ENCODE results near the gene PLA2G2D.

Gene PLA2G2D

DNA sequence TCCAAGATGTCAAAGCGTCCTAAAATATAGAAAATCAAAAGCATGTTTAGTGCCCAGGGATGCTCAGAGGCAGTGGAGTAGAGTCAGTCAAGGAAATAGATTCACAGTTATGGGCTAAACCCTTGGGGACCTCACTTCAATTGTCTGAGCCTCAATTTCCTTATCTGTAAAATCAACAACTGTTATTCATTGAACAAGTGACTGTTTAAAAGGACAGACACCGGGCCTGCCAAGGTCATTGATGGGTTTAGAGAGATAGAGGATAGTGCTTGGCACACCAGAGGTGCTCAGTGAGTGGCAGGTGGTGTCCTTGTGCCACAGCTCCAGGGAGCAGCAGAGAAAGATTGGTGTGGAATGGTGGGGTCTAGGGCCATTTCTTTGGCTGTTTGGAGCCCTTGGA lies 36.6 kb downstream of the PLA2G2D start:
- no peak for DNase-seq (ENCODE audit: low read depth)
- TF ChIP-seq, protein P1, sequence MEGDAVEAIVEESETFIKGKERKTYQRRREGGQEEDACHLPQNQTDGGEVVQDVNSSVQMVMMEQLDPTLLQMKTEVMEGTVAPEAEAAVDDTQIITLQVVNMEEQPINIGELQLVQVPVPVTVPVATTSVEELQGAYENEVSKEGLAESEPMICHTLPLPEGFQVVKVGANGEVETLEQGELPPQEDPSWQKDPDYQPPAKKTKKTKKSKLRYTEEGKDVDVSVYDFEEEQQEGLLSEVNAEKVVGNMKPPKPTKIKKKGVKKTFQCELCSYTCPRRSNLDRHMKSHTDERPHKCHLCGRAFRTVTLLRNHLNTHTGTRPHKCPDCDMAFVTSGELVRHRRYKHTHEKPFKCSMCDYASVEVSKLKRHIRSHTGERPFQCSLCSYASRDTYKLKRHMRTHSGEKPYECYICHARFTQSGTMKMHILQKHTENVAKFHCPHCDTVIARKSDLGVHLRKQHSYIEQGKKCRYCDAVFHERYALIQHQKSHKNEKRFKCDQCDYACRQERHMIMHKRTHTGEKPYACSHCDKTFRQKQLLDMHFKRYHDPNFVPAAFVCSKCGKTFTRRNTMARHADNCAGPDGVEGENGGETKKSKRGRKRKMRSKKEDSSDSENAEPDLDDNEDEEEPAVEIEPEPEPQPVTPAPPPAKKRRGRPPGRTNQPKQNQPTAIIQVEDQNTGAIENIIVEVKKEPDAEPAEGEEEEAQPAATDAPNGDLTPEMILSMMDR (IDR thresholded peaks at IDR 0.05; ENCODE audit: control insufficient read depth, extremely low read depth, insufficient read depth) = no peak
- no peak overlapping the region for H3K4me3 ChIP-seq (ENCODE audit: low read depth, low read length)

DNA sequence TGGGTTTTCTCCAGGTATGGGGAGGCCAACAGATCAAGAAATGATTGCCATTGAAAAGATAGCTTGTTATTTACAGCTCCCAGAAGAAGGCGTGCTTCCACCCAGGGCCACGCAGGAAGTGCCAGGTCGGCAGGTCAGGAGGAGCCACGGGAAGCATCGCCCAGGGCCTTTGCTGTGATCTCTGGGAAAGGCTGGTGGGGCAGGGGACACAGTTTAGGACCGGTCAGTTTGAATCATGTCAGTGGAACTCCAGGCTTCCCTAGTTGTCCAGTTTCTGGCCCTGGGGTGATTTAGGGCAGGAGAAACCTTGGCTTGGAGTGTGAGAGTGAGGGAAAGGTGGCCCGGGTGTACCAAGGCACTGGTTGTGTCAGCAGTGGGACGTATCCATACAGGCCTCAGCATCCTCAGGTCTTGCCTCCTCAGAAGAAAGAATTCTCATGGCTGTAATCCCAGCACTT lies 38.0 kb downstream of the PLA2G2D start:
- TF ChIP-seq, protein P1 (IDR thresholded peaks at IDR 0.05; ENCODE audit: control insufficient read depth, extremely low read depth, insufficient read depth) = no peak
- DNase-seq (ENCODE audit: low read depth) = no peak
- H3K4me3 ChIP-seq (ENCODE audit: low read depth, low read length) = no peak overlapping the region

DNA sequence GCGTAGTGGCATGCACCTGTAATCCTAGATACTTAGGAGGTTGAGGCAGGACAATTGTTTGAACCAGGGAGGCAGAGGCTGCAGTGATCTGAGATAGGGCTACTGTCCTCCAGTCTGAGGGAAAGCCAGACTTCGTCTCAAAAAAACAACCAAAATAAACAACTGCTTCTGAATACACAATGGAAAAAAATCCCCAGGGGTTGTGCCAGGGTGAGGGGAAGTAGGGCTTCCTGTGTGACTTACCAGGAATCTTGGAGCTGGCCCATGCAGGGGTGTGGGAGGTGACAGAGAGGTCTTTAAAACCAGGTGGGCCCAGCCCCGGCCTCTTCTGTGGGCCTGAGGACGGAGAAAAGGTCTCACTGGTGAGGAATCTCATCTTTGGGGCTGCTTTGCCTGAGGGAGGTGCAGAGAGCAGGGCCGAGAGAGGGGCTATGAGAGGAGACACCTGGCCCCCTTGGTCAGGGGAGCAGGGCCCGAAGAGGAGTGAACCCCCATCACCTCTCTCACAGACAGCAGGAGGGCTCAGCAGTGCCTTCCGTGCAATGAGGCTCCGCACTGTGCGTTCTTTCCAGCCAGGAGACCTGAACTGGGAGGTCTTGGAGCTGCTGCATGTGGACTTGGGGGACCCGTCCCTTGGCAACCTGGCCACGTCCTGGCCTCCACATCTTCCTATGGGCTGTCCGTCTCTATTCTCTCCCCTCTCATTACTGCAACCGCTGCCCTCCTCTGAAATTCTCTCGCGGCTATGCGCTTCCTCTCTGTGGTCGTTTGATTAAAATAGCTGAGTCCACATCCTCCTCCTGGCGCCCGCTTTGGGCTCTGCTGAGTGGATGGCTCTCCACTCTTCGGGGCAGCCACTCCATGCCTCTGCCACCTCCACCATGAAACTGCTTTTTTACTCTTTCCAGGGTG lies 38.6 kb downstream of the PLA2G2D start:
- no peak for DNase-seq (ENCODE audit: low read depth)
- no peak overlapping the region for H3K4me3 ChIP-seq (ENCODE audit: low read depth, low read length)
- TF ChIP-seq, protein P1 (IDR thresholded peaks at IDR 0.05; ENCODE audit: control insufficient read depth, extremely low read depth, insufficient read depth) = no peak

DNA sequence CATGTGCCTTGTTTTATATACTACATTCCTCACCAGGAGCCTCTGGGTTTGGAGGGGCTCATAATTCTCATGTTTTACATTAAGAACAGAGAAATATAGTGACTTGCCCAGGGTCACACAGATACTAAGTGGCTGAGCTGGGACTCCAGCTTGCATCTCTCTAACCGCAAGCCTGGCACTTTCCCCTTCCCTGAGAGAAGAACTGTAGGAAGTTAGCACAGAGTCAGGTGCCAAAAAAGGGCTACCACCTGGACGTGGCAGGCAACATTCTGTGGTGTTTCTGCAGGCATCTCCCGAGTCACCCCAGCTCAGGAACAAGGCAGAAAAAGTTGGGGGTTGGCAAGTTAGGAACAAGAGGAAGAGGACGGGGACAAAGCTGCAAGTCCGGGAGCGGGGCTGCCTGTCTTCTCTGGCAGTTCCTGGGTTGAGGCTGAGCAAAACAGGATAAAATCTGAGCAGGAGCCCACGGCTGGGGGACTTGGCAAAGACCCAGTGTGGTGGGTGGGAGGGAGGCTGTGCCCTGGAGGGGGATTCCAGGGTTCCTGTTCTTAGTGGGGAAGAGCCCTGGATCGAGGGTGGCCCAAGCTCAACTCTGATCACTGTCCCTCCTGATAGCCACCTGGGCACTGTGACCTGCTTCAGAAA lies 39.6 kb downstream of the PLA2G2D start:
- TF ChIP-seq, protein P1 (IDR thresholded peaks at IDR 0.05; ENCODE audit: control insufficient read depth, extremely low read depth, insufficient read depth) = no peak
- DNase-seq (ENCODE audit: low read depth) = no peak
- no peak overlapping the region for H3K4me3 ChIP-seq (ENCODE audit: low read depth, low read length)

DNA sequence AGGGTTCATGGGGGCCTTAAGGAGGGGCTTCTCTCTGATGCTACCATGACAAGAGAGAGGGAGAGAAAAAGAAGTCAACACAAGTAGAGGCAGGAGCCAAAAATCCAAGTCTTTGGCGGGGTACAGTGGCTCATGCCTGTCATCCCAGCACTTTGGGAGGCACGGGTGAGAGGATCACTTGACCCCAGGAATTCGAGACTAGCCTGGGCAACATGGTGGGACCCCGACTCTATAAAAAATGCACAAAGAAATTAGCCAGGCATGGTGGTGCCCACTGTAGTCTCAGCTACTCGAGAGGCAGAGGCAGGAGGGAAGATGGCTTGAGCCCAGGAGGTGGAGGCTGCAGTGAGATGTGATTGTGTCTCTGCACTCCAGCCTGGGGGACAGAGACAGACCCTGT lies 40.6 kb downstream of the PLA2G2D start:
- TF ChIP-seq, protein P1 (IDR thresholded peaks at IDR 0.05; ENCODE audit: control insufficient read depth, extremely low read depth, insufficient read depth) = no peak
- DNase-seq (ENCODE audit: low read depth) = no peak
- H3K4me3 ChIP-seq (ENCODE audit: low read depth, low read length) = no peak overlapping the region

DNA sequence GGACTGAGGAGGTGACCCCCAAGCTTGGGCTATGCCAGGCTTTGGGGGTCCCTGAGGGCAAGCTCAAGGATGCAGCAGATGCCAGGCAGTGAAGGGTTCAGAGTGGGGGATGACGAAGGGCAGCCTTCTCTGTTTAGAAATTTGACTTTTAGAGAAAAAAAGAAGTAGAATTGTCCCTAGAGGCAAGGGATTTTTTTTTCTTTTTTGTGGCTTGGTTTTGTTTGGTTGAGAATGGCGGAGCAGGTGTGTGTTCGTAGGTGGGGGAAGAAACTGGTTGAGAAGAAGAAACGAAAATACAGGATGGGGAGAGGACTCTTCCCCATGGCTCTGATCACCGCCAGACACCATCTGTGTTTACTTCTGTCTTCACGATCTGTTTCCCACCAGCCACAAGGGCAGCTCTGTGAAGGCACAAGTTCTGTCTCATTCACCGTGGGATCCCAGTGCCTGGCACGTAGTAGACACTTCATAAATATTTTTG lies 41.1 kb downstream of the PLA2G2D start:
- TF ChIP-seq, protein P1 (IDR thresholded peaks at IDR 0.05; ENCODE audit: control insufficient read depth, extremely low read depth, insufficient read depth) = no peak
- no peak overlapping the region for H3K4me3 ChIP-seq (ENCODE audit: low read depth, low read length)
- DNase-seq (ENCODE audit: low read depth) = no peak
